Subcutaneous adipose tissue (tissue), 4 donors: ENCODE results near the gene EYA4. TPM values are rescaled to one million over a fixed set of nuclear protein-coding genes. Genes with fewer than 3 reads are reported as not detected.

Experiments
- total RNA-seq, 4 donors: library from RNA; depleted of rRNA; stranded (reverse); fragments of >200 nt; gene quantifications; one replicate each; pipeline ENCODE4 v1.1.0, GENCODE V29; 2016
- TF ChIP-seq, protein P1 (sequence below): fragments of 450-650 bp; IDR thresholded peaks from one replicate; pipeline ENCODE4 v1.5.1; 2016; ENCODE audit warnings: low read depth, mild to moderate bottlenecking, control low read depth, antibody characterized with exemption, moderate library complexity

EYA4 gene
- total RNA-seq, 4 donors from 2014 or later: 1.5 to 7.7 (median 1.7) TPM

DNA sequence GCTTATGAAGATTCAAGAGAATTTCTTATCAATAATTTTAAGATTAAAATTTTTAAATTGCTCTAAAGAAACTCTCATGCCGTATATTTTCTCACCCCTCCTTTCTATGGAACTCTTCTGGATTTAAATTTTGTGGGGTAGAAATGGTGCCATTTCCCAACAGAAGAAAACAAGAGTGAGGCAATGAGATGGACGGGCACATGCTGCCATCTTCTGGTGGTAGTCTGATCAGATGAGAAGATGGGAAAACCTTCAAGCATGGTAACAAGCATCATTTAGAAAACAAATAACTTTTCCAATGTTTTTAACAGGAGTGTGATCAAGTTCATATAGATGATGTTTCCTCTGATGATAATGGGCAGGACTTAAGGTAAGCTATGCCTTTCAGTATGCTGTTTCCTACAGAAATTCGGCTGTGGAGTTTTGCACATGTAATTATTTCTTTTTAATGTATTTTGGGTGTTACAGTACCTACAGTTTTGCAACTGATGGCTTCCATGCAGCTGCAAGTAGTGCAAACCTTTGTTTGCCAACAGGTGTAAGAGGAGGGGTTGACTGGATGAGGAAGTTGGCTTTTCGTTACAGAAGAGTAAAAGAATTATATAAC lies 271.4 kb downstream of the EYA4 start:
- TF ChIP-seq, protein P1, sequence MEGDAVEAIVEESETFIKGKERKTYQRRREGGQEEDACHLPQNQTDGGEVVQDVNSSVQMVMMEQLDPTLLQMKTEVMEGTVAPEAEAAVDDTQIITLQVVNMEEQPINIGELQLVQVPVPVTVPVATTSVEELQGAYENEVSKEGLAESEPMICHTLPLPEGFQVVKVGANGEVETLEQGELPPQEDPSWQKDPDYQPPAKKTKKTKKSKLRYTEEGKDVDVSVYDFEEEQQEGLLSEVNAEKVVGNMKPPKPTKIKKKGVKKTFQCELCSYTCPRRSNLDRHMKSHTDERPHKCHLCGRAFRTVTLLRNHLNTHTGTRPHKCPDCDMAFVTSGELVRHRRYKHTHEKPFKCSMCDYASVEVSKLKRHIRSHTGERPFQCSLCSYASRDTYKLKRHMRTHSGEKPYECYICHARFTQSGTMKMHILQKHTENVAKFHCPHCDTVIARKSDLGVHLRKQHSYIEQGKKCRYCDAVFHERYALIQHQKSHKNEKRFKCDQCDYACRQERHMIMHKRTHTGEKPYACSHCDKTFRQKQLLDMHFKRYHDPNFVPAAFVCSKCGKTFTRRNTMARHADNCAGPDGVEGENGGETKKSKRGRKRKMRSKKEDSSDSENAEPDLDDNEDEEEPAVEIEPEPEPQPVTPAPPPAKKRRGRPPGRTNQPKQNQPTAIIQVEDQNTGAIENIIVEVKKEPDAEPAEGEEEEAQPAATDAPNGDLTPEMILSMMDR: no peak

DNA sequence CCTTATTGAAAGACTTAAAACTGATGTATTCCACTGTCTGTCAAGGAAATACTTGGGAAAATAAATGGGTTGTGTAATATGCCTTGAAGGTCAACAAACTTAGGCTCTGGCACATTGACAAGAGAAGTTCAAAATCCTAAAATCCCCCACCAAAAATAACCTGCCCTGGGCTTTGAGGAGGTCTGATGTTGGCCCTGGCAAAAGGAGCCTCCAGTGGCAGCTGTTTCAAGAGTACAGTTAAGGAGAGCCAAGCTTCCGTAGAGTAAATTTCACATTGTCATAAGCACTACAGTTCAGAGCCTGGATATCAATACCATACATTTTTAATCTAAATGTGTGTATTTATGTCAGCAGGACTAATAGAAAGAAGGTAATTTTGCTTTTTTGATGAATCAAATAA lies 282.7 kb downstream of the EYA4 start:
- TF ChIP-seq, protein P1: no peak

DNA sequence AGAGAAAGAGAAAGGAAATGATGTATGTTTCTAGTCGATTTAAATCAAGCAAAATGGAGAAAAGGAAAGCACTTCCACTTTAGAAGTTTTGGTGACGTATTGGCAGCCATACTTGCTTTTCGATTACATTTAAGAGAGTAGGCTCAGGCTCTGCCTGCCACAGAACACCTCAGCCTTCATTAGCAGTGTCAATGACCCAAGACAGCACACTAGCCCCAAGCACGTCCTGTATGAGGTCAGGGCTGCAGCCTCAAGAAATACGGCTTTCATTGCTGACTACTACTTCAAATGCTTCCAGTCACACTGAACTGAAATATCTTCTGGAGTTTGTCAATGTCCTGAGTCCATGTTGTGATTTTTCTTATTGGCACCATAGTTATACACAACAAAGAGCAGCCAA lies 285.3 kb downstream of the EYA4 start:
- TF ChIP-seq, protein P1: no peak

DNA sequence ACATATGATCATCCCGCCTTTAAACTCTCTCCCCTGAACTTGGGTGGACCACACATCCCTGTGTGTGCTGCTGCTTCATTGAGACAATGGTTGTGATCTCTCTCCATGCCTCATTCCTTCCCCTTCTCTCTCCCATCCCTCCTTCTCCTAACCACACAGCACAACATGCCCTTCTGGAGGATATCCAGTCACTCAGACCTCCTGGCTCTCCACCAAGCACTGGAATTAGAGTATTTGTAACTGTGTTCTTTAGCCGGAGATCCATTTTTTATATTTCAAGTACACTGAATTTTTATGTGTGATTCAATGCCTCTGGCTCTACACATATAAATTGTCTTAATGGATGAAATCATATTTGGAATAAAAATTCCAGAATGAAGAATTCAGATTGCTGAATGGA lies 287.4 kb downstream of the EYA4 start:
- TF ChIP-seq, protein P1: no peak

DNA sequence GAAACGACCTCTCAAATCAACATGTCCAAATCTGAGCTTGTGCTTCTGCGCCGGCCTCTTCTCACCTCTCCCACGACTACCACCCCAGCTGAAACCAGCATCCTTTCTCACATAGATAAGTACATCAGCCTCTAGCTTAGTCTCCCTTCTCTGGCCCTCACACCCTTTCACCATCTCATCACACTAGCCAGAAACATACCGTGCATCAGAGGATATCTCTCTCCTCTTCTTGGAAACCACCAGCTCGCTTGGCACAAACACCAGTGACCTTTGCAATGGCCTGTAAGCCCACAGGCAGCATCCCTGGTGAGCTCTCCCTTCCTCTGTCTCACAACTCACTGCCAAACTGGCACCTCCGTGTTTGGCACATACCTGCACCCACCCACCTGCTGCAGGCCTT lies 291.8 kb downstream of the EYA4 start:
- TF ChIP-seq, protein P1: no peak

DNA sequence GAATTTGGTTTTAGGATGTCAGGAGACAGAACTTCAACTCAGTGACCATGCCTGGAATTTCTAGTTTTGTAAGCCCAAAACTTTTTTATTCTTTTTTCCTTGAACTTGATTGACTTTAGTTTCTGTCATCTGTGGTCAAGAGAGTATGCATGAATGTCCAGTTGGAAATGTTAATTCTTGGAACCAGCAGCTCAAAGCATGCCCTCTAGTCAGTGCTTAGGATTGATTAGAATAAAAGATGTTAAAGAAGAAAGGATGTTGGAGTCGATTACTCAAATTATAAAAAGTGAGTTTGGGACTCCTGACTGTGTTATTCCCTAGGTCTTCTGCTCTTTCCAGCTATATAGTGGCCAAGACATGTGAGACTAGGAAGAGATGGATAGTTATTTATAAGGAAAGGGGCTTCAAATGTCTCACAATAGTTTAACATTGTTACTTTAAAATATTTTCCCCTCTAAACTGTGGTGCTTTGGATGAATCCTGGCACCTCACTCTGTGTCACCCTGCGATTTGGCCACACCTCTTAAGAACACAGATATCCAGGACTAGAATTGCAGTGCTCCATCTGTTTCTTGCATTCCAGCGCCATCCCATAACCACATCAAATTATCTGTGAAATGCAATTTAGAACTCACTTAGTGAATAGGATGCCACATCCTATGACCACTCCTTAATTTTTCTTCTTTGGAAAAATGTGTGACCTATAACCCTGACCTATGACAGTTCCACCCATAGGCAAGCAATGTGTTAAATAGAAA lies 298.5 kb downstream of the EYA4 start:
- TF ChIP-seq, protein P1: no peak

DNA sequence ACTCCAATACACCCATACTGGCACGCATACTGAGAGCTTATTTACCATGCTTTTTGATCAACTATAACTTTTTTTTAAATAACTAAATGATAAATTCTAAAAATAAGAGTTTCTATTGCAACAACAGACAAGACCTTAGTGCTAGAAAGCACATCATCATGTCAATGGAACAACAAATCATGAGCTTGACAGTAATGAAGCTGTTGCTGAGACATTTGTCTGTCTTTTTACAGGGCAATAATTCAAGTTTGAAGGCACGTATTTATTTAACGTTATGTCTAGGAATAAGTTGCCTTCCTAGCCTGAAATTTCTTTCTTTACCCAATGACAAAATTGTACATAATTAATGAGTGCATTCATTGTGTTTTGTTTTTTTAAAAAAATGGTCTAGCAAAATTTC lies 299.2 kb downstream of the EYA4 start:
- TF ChIP-seq, protein P1: no peak
